Measurements from ENCODE around the gene GRPEL1.

GRCh38 chr4:7068883-7069282 lies 1.0 kb upstream of the GRPEL1 start:
- TF ChIP-seq POLR2AphosphoS5 (IDR thresholded peaks at IDR 0.05; ENCODE audit: low read depth, low read length): no peak
- no peak for TF ChIP-seq REST (IDR thresholded peaks at IDR 0.05; ENCODE audit: insufficient read depth in 1 of 2, low read depth in 2 of 2, low read length in 2 of 2)
- TF ChIP-seq TAF1 (IDR thresholded peaks at IDR 0.05; ENCODE audit: borderline replicate concordance, insufficient read depth, low read length): no peak
- TF ChIP-seq FOXP2 (optimal IDR thresholded peaks at IDR 0.05; ENCODE audit: borderline replicate concordance, extremely low read depth, extremely low read length, insufficient read depth): no peak
- TF ChIP-seq SIN3A (IDR thresholded peaks at IDR 0.05; ENCODE audit: borderline replicate concordance, insufficient read depth, low read length): no peak
